GM04503 (cell line): Measurements from ENCODE around the gene MAD1L1.
"Not testable (repeated sequence)": the region's sequence is repeated elsewhere in the genome, so short reads cannot be mapped to it uniquely, and the experiment has no call there.

ENCODE experiments used
- DNase-seq: peaks from one replicate; pipeline ENCODE4 v3.0.0-alpha.2; 2012; ENCODE audit warnings: low read depth

Gene MAD1L1

GRCh38 chr7:2000746-2001321 is 231.9 kb downstream of the MAD1L1 start:
- no peak for DNase-seq

GRCh38 chr7:2000153-2000687 is 232.5 kb downstream of the MAD1L1 start:
- no peak for DNase-seq

GRCh38 chr7:1999278-1999984 is 233.3 kb downstream of the MAD1L1 start:
- no peak for DNase-seq

GRCh38 chr7:1998146-1998545 is 234.6 kb downstream of the MAD1L1 start:
- no peak for DNase-seq

GRCh38 chr7:1997537-1998076 is 235.1 kb downstream of the MAD1L1 start:
- DNase-seq, result no peak

- DNase-seq, result no peak
Observed at GRCh38 chr7:1996816-1997215, 235.9 kb downstream of the MAD1L1 start.

GRCh38 chr7:1995911-1996420 is 236.8 kb downstream of the MAD1L1 start:
- DNase-seq, result not testable (repeated sequence)

- no peak for DNase-seq
Observed at GRCh38 chr7:1995426-1995825, 237.3 kb downstream of the MAD1L1 start.

- no peak for DNase-seq
Observed at GRCh38 chr7:1994931-1995330, 237.8 kb downstream of the MAD1L1 start.

GRCh38 chr7:1993776-1994740 is 238.7 kb downstream of the MAD1L1 start:
- DNase-seq, result no peak

- DNase-seq, result no peak
Observed at GRCh38 chr7:1993031-1993695, 239.6 kb downstream of the MAD1L1 start.

- no peak for DNase-seq
Observed at GRCh38 chr7:1992554-1992953, 240.2 kb downstream of the MAD1L1 start.

GRCh38 chr7:1990001-1990670 is 242.6 kb downstream of the MAD1L1 start:
- DNase-seq, result no peak

GRCh38 chr7:1989049-1989860 is 243.5 kb downstream of the MAD1L1 start:
- no peak for DNase-seq

GRCh38 chr7:1988533-1988930 is 244.2 kb downstream of the MAD1L1 start:
- no peak for DNase-seq

- DNase-seq, result no peak
Observed at GRCh38 chr7:1987591-1988532, 244.9 kb downstream of the MAD1L1 start.

- DNase-seq, result no peak
Observed at GRCh38 chr7:1987084-1987535, 245.6 kb downstream of the MAD1L1 start.

GRCh38 chr7:1986366-1987083 is 246.2 kb downstream of the MAD1L1 start:
- DNase-seq, result no peak
